Stomach (tissue), 4 donors: Measurements from ENCODE around the gene MAGED1.

Experiments used
- CTCF ChIP-seq, 7 experiments: fragments of 450-650 bp in 4 of 7; fragments of 200-600 bp in 3 of 7; sonication (generic) in 3 of 7; IDR thresholded peaks; one replicate each; pipeline ENCODE4 v1.5.1; 2016 to 2019; ENCODE audit warnings: antibody characterized with exemption in 7 of 7, control low read depth in 2 of 7, mild to moderate bottlenecking in 1 of 7
- EP300 ChIP-seq: sonication (generic); formaldehyde crosslinking; IDR thresholded peaks from one replicate; pipeline ENCODE4 v1.6.1; 2017; ENCODE audit warnings: antibody characterized with exemption

DNA sequence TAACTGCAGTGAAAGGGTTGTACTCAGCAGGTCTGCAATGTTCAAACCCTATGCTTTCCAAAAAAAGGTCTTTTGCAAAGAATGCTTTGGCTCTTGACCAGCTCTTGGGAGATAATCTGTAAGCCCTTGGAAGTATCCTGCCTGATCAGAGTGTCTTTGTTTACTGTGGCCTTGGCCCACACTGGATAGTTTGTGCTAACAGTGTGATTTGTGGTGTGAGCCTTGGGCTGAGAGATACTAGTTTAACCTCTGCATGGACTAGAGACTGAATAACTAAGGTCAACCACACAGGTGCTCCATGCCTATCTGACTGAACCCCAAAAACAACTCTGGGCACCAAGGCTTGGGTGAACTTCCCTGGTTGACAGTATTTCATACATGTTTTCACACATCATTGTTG is 3.6 kb upstream of the MAGED1 start:
- TF ChIP-seq CTCF (IDR thresholded peaks at IDR 0.05), result no peak
- TF ChIP-seq EP300, result no peak
